ENCODE data around the gene BCAS1.

Gene BCAS1

GRCh38 chr20:53964067-53964466 lies 106.3 kb downstream of the BCAS1 start:
- no peak for ATAC-seq
- TF ChIP-seq PATZ1 (CRISPR knock-in tag; IDR thresholded peaks at IDR 0.05; ENCODE audit: borderline replicate concordance) (no peak), ZC3H10 (CRISPR knock-in tag; IDR thresholded peaks at IDR 0.05) (no peak), ARNTL (CRISPR knock-in tag; IDR thresholded peaks at IDR 0.05; ENCODE audit: borderline replicate concordance, low read depth) (no peak), TOX (CRISPR knock-in tag; IDR thresholded peaks at IDR 0.05; ENCODE audit: borderline replicate concordance) (no peak), PPARA (CRISPR knock-in tag; IDR thresholded peaks at IDR 0.05; ENCODE audit: borderline replicate concordance) (no peak), ZFP3 (CRISPR knock-in tag; IDR thresholded peaks at IDR 0.05) (no peak), ZNF565 (CRISPR knock-in tag; conservative IDR thresholded peaks at IDR 0.05; ENCODE audit: low read depth) (no peak), CSDC2 (CRISPR knock-in tag; IDR thresholded peaks at IDR 0.05) (no peak), TSHZ2 (CRISPR knock-in tag; IDR thresholded peaks at IDR 0.05) (no peak), TCF4 (CRISPR knock-in tag; IDR thresholded peaks at IDR 0.05; ENCODE audit: borderline replicate concordance) (no peak), POU6F1 (CRISPR knock-in tag; IDR thresholded peaks at IDR 0.05; ENCODE audit: borderline replicate concordance, low read depth) (no peak), ZNF70 (CRISPR knock-in tag; IDR thresholded peaks at IDR 0.05) (no peak), OSR1 (CRISPR knock-in tag; IDR thresholded peaks at IDR 0.05) (no peak), ZNF8 (CRISPR knock-in tag; IDR thresholded peaks at IDR 0.05) (no peak), ISL1 (CRISPR knock-in tag; IDR thresholded peaks at IDR 0.05) (no peak), ESRRG (CRISPR knock-in tag; IDR thresholded peaks at IDR 0.05) (no peak)

DNA sequence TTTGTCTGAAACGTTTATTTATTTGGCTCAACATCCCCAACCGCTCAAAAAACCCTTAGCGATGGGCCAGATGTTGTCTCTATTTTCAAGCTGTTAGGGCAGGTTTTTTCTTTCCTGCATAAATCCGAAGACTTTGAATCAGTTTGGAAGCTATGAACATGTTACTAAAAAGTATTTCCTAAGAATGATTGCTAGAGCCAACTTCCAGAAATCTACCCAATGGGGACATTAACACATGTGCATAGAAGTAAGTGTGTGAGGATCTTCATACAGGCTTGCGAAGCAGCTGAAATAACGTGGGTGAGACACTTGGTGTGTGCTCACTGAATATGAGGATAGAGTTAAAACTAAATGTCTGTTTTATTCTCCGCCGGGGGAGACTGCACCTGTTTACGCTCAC lies 106.8 kb downstream of the BCAS1 start:
- ATAC-seq = no peak
- TF ChIP-seq ZC3H10 (CRISPR knock-in tag; IDR thresholded peaks at IDR 0.05) (no peak), CREB5 (CRISPR knock-in tag; IDR thresholded peaks at IDR 0.05; ENCODE audit: low read depth) (no peak), ZFP30 (CRISPR knock-in tag; IDR thresholded peaks at IDR 0.05) (no peak), PPARA (CRISPR knock-in tag; IDR thresholded peaks at IDR 0.05; ENCODE audit: borderline replicate concordance) (no peak), POU6F1 (CRISPR knock-in tag; IDR thresholded peaks at IDR 0.05; ENCODE audit: borderline replicate concordance, low read depth) (no peak), SNAI2 (CRISPR knock-in tag; IDR thresholded peaks at IDR 0.05) (no peak), BACH2 (CRISPR knock-in tag; IDR thresholded peaks at IDR 0.05; ENCODE audit: borderline replicate concordance) (no peak), TOX (CRISPR knock-in tag; IDR thresholded peaks at IDR 0.05; ENCODE audit: borderline replicate concordance) (no peak)
- TF ChIP-seq, protein P1, sequence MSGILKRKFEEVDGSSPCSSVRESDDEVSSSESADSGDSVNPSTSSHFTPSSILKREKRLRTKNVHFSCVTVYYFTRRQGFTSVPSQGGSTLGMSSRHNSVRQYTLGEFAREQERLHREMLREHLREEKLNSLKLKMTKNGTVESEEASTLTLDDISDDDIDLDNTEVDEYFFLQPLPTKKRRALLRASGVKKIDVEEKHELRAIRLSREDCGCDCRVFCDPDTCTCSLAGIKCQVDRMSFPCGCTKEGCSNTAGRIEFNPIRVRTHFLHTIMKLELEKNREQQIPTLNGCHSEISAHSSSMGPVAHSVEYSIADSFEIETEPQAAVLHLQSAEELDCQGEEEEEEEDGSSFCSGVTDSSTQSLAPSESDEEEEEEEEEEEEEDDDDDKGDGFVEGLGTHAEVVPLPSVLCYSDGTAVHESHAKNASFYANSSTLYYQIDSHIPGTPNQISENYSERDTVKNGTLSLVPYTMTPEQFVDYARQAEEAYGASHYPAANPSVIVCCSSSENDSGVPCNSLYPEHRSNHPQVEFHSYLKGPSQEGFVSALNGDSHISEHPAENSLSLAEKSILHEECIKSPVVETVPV (CRISPR knock-in tag; IDR thresholded peaks at IDR 0.05) = no peak
